Activated CD8-positive, alpha-beta memory T cell treated with anti-CD3 and anti-CD28 coated beads for 48 hours (primary cell): ENCODE results near the gene FAAP20.

ENCODE experiments used
- DNase-seq, 3 experiments: peaks; one replicate each; pipeline ENCODE4 v3.0.0-alpha.2; 2020; ENCODE audit warnings: low read depth in 2 of 3, low spot score in 2 of 3

Gene FAAP20

DNA sequence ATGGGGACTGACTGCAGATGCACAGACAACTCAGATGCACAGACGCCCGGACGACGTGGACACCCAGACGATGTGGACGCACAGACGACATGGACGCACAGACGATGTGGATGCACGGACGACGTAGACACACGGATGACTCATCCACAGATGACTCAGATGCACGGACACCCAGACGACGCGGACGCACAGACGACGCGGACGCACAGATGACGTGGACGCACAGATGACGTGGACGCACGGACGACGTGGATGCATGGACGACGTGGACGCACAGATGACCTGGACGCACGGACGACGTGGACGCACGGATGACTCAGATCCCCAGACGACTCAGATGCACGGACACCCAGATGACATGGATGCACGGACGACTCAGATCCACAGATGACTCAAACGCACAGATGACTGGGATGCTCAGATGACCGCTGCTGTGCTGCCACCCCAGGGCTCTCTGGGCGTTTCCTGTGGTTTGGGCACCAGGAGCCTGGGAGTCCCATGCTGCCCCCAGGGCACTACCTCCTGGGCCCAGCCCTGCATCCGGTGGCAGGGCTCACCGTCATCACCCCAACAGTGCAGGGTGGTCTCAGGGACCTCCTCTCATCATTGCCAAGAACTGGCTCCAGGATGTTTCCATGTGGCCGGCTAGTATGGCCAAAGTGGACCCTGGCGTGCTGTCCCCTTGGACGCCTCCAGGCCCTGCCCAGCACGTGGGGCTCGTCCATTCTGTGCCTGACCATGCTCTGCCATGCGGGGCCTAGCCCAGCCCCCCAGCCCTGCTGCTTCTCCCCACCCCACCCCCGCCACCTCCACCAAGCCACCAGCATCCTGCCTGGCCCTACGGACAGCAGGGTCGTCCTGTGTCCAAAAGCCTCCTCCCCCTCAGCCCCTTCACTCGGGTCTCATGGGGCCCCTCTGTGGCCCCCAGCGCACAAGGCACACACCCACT lies 14.0 kb downstream of the FAAP20 start:
- DNase-seq, result no peak

GRCh38 chr1:2179283-2180013 lies 15.1 kb downstream of the FAAP20 start:
- DNase-seq, result no peak

DNA sequence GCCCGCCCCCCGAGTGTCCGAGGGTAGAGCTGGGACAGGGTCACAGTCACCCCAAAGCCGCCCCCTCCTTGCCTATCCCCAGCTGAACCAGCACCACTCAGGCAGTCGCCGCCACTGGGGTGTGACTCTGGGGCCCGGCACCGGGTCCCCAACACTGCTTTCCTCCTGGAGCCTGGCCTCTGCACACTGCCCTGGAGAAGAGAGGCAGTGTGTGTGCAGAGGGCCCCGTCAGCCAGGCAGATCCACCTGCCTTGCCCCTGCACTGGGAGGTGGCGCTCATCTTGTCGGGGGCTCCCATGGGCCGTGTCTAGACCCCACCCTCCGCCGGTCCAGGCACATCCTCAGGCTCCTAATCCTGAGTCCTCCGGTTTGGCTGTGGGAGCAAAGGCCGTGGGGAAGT lies 15.7 kb downstream of the FAAP20 start:
- no peak for DNase-seq

GRCh38 chr1:2177946-2178538 lies 16.5 kb downstream of the FAAP20 start:
- DNase-seq, result no peak

DNA sequence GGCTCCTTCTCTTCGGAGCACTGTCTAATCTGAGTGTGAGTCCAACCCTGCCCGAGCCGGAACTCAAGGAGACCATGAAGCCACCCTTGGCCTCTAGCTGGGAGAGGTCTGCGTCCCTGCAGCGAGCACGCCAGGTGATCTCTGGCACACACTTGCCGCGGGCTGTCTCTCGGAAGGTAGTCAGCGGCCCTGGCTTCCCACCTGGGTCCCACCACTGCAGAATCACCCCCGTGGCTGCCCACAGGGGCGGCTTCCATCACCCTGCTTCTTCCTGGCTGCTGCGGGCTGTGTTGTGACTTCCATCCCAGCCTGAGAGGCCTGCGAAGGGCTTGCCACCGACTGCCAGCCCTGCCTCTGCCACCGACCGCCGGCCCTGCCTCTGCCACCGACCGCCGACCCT lies 17.0 kb downstream of the FAAP20 start:
- DNase-seq, result no peak

DNA sequence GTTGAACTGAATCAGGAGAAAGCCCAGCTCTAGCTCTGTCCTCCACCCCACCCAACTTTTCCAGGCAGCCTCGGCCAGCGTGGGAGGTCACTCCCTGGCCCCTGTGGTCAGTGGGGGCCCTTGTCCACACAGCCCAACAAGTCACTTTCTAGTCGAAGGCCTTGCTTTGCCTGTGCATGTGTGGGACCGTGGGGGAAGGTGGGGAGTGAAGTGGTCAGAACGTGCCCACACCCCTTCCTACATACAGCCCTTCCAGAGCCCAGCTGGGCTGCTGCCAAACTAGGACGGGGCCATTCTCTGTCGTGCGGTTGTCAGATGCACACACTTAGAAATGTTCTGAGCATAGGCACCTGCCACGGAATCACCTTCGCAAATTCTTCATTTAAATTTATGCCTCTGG lies 18.0 kb downstream of the FAAP20 start:
- no peak for DNase-seq

DNA sequence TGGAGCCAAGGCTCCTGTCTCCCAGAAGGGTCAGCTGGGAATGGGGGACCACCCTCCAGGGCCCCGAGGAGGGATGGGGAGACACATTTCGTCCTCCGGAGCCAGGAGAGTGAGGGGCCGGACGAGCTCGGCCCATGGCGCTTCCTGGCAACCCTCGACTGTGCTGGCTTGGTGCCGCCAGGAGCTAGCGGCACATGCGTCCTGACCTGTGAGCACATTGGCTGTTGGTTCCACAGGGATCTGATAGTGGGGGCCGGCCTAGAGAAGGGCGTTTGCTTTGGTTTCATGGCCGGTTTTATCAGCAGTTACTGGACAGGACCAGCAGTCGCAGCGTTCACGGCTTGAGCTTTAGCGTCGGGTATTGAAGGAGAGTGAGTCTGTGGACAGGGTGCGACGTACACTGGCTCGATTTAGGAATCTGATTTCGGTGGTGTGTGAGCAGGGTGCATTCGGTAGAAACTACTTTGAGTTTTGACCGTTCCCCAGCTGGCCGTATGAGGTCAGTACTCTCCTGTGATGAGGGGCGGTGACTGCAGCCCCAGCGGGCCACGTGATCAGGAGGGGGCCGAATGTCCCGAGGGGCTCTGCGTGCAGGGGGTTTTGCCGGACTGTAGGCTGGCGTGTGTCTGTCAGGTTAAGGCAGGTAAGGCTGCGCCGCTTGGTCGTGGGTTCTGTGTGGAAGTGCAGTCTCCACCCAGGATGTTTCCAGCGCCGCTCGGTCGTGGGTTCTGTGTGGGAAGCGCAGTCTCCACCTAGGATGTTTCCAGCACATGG lies 18.7 kb downstream of the FAAP20 start:
- DNase-seq, result no peak

DNA sequence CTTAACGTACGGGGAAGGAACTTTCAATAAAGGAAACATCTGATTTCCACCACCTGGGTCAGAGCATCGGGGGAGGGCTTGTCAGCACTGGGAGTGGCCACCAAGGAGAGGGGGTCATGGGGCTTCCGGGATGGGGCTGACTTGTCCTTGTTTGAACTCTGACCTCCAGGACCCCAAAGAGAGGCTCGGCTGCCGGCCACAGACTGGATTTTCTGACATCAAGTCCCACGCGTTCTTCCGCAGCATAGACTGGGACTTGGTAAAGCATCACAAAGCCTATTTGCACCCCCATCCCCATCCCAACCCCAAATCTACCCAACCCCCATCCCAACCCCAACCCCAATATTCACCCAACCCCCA lies 19.5 kb downstream of the FAAP20 start:
- DNase-seq, result no peak

DNA sequence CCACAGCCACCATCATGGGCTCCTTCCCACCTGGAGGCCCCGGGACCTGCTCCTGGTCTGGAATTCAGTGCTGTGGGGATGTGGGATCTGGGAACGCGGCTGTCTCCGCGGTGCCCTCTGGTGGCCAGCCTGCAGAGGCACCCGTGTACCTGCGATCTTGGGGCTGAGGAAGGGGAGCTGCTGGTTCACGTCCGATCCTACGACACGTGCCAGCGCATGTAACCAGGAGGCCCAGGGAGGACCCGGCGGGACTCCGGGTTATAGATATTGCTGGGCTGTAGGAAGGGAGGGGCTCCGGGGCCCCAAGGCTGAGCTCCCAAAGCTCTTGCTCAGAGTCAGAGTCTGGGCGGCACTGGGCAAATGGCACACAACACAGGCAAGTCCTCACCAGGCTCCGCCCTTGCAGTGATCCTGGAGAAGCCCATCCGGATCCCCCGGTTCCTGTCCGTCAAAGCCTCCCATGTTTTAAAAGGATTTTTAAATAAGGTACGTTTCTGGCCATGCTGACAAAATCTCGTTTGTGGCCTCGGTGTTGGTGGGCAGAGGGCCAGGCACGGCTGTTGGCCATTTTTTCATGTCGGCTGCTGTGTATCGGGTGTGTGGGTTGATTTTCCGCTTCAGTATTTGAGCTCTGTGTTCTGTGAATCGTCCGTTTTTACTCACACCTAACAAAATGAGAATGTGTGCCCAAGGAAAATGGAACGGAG lies 20.1 kb downstream of the FAAP20 start:
- no peak for DNase-seq

GRCh38 chr1:2173546-2174347 lies 20.8 kb downstream of the FAAP20 start:
- DNase-seq, result no peak

- no peak for DNase-seq
Observed at GRCh38 chr1:2172551-2173146, 21.9 kb downstream of the FAAP20 start.

GRCh38 chr1:2172012-2172411 lies 22.6 kb downstream of the FAAP20 start:
- DNase-seq, result no peak

DNA sequence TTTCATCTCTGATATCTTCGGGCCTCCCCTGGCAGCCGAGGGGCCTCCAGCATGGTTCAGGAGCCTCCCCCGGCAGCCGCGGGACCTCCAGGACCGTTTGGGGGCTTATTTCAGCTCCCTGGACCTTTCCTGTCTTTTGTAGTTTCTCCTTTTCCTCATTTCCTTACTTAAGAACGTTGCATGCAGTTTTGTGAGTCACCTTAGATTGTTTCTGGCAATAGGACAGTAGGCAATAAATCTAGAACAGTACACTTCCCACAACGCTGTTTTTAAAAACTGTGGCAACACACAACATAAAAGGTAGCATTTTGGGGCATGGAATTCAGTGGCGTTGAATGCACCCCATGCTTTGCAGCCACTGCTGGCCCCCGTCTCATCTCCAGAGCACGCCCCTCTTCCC lies 24.4 kb downstream of the FAAP20 start:
- no peak for DNase-seq

GRCh38 chr1:2169200-2169836 lies 25.3 kb downstream of the FAAP20 start:
- no peak for DNase-seq

- no peak for DNase-seq
Observed at GRCh38 chr1:2168535-2168934, 26.0 kb downstream of the FAAP20 start.

- DNase-seq, result no peak
Observed at GRCh38 chr1:2168090-2168489, 26.5 kb downstream of the FAAP20 start.

DNA sequence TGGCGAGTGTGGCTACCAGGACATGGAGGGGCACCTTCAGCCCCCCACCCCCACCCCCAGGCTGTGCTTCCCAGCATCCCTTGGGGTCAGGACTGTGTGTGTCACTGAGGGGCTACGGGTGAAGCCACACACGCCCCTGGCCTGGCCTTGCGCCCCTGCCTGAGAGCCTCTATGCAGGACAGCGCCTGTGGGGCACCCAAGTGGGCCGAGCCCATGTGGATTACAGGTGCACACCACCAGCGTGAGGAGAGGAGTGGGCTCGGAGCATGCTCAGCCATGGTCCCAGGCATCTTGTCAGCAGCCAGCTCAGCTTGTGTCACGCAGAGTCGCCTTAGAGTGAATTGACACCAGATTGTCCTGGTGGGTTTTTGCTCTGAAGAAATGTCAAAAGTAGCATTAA lies 27.9 kb downstream of the FAAP20 start:
- no peak for DNase-seq

- DNase-seq, result no peak
Observed at GRCh38 chr1:2166254-2166653, 28.3 kb downstream of the FAAP20 start.

DNA sequence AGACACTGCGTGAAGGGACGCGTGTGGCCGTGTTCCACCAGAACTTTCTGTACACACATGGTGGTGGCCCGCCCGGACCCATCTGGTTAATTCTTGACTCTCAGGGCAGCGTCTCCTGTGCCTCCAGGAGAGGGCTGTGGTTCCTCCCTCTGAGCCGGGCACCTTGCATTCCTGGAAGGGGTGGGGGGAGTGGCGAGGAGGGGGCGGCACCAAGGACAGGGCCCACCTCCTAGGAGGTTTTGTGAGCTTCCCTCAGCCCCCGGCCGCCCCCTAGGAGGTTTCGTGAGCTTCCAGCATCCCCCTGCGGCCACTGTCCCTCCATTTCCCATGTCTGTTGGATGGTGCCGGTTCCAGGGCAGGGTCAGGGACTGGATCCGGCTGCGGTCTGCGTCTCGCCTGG lies 28.9 kb downstream of the FAAP20 start:
- DNase-seq, result no peak
